MCF 10A (cell line): ENCODE measurements around the gene TCEA2. TPM values are rescaled to one million over a fixed set of nuclear protein-coding genes. Genes with fewer than 3 reads are reported as not detected.

Experiments used
- BruUV-seq: library from RNA; stranded (reverse); fragments of 400-500 nt; replicated peaks from 2 replicates; lab custom pipeline; 2021; lab: Mats Ljungman, UMichigan
- CTCF ChIA-PET: fragments of 300-600 bp; sonication (Branson Sonifier 250); formaldehyde crosslinking; extraction: SDS; loops from one replicate; lab custom pipeline; 2021; ENCODE audit warnings: antibody characterized with exemption, inconsistent platforms; lab: Yijun Ruan, JAX
- POLR2A ChIA-PET: fragments of 300-600, 350-650 bp; sonication (Branson Sonifier 250); formaldehyde crosslinking; extraction: SDS; loops from one replicate; lab custom pipeline; 2020; ENCODE audit warnings: antibody characterized with exemption, inconsistent platforms; lab: Yijun Ruan, JAX
- DNase-seq: peaks from one replicate; pipeline ENCODE4 v3.0.0-alpha.2; 2018; ENCODE audit not compliant: unreplicated experiment
- H3K27ac Mint-ChIP-seq: one replicate; pipeline ENCODE4 v1.8.0; 2022; ENCODE audit warnings: mild to moderate bottlenecking, low read depth, mixed read lengths; ENCODE audit not compliant: unreplicated experiment
- H3K27me3 Mint-ChIP-seq: one replicate; pipeline ENCODE4 v1.8.0; 2022; ENCODE audit warnings: mixed read lengths; ENCODE audit not compliant: insufficient read depth, unreplicated experiment
- H3K36me3 Mint-ChIP-seq: one replicate; pipeline ENCODE4 v1.8.0; 2022; ENCODE audit warnings: mild to moderate bottlenecking, moderate library complexity, mixed read lengths; ENCODE audit not compliant: insufficient read depth, unreplicated experiment
- H3K4me1 Mint-ChIP-seq: one replicate; pipeline ENCODE4 v1.8.0; 2022; ENCODE audit warnings: mixed read lengths; ENCODE audit not compliant: insufficient read depth, unreplicated experiment
- H3K4me3 Mint-ChIP-seq: one replicate; pipeline ENCODE4 v1.8.0; 2022; ENCODE audit warnings: mild to moderate bottlenecking, moderate library complexity, mixed read lengths; ENCODE audit not compliant: unreplicated experiment
- H3K9me3 Mint-ChIP-seq: one replicate; pipeline ENCODE4 v1.8.0; 2022; ENCODE audit warnings: mixed read lengths; ENCODE audit not compliant: unreplicated experiment
- intact Hi-C: fragments of 100-400 bp; cut with micrococcal nuclease; formaldehyde crosslinking; loops from 2 replicates; pipeline ENCODE4 v1.14.1; 2022
- total RNA-seq: library from RNA; stranded (reverse); gene quantifications from 2 replicates; pipeline ENCODE4 v1.2.3, GENCODE V29; 2022
- TF ChIP-seq, protein P1 (sequence below): fragments of 200-600 bp; IDR thresholded peaks from one replicate; pipeline ENCODE4 v1.8.0; 2022; ENCODE audit warnings: antibody characterized with exemption, mild to moderate bottlenecking; ENCODE audit not compliant: unreplicated experiment

The TCEA2 gene
- total RNA-seq, 1 experiment from 2014 or later: 30.8 TPM

DNA sequence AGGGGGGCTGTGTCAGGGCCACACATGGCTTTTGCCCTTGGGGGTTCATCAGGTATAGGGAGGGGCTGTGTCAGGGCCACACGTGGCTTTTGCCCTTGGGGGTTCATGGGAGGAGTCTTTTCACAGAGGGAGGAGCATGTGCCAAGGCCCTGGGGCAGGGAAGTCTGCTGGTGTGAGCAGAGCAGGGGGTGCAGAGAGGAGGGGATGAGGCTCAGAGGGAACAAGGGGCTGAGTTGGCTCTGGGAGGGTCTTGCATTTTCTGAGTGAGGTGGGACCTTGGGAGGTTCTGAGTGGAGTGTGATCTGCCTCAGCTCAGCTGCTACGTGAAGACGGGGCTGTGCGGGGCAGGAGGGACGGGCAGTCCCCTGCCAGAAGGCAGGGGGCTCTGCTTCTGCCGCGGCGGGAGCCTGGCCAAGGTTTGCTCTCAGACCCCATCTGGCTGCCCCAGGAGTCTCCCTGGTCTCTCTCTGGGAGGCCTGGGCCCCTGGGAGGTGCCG, 7.6 kb upstream of the TCEA2 start:
- intact Hi-C loops: no loop called here

GRCh38 chr20:64055893-64056638, 6.9 kb upstream of the TCEA2 start:
- H3K36me3 Mint-ChIP-seq: no peaks in the 10 kb centered on the region
- TF ChIP-seq, protein P1, sequence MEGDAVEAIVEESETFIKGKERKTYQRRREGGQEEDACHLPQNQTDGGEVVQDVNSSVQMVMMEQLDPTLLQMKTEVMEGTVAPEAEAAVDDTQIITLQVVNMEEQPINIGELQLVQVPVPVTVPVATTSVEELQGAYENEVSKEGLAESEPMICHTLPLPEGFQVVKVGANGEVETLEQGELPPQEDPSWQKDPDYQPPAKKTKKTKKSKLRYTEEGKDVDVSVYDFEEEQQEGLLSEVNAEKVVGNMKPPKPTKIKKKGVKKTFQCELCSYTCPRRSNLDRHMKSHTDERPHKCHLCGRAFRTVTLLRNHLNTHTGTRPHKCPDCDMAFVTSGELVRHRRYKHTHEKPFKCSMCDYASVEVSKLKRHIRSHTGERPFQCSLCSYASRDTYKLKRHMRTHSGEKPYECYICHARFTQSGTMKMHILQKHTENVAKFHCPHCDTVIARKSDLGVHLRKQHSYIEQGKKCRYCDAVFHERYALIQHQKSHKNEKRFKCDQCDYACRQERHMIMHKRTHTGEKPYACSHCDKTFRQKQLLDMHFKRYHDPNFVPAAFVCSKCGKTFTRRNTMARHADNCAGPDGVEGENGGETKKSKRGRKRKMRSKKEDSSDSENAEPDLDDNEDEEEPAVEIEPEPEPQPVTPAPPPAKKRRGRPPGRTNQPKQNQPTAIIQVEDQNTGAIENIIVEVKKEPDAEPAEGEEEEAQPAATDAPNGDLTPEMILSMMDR: no peak
- BruUV-seq: no TSS peak
- ChIA-PET CTCF (interaction anchor here (1.2 to 13.7 kb wide), 3 partner anchors 7 to 75 kb away, joined by 4 to 284 read pairs (median 31); partner anchors contain the start of genes C20orf204, PRPF6 and SAMD10), POLR2A (interaction anchor here (0.6 kb wide), 1 partner anchor 742 kb away, joined by 3 read pairs; no protein-coding TSS in a partner anchor)
- peaks cover 13% of the 10 kb centered on the region for H3K4me1 Mint-ChIP-seq
- no peaks in the 10 kb centered on the region for H3K9me3 Mint-ChIP-seq
- peak; percentile 34 for DNase-seq
- H3K27ac Mint-ChIP-seq: no peak overlapping the region
- intact Hi-C loops: no loop called here
- no peaks in the 10 kb centered on the region for H3K27me3 Mint-ChIP-seq
- no peak overlapping the region for H3K4me3 Mint-ChIP-seq

More for the DNA sequence above, 7.6 kb upstream of the TCEA2 start:
- no peaks in the 10 kb centered on the region for H3K27me3 Mint-ChIP-seq
- TF ChIP-seq, protein P1: no peak
- H3K4me1 Mint-ChIP-seq: peaks cover 13% of the 10 kb centered on the region
- H3K27ac Mint-ChIP-seq: no peak overlapping the region
- no peaks in the 10 kb centered on the region for H3K9me3 Mint-ChIP-seq
- no peak overlapping the region for H3K4me3 Mint-ChIP-seq
- BruUV-seq: no TSS peak
- H3K36me3 Mint-ChIP-seq: no peaks in the 10 kb centered on the region
- no peak for DNase-seq
- POLR2A ChIA-PET: interaction anchor here (0.6 to 3.0 kb wide), 4 partner anchors 10 to 742 kb away, joined by 3 to 15 read pairs (median 4); no protein-coding TSS in a partner anchor
- CTCF ChIA-PET: interaction anchor here (0.9 to 13.7 kb wide), 2 partner anchors 15 to 315 kb away, joined by 5 to 284 read pairs; partner anchors contain the start of gene C20orf204

GRCh38 chr20:64056639-64056888, 6.4 kb upstream of the TCEA2 start:
- intact Hi-C loops: no loop called here
- Mint-ChIP-seq H3K4me1 (peaks cover 13% of the 10 kb centered on the region), H3K27me3 (no peaks in the 10 kb centered on the region), H3K4me3 (no peak overlapping the region), H3K36me3 (no peaks in the 10 kb centered on the region), H3K9me3 (no peaks in the 10 kb centered on the region), H3K27ac (no peak overlapping the region)
- BruUV-seq: no TSS peak
- CTCF ChIA-PET: interaction anchor here (0.7 to 13.7 kb wide), 4 partner anchors 8 to 201 kb away, joined by 3 to 284 read pairs (median 18); partner anchors contain the start of genes C20orf204, PRPF6 and SAMD10
- TF ChIP-seq, protein P1: no peak
- POLR2A ChIA-PET: interaction anchor here (1.3 kb wide), 1 partner anchor 76 kb away, joined by 5 read pairs; the partner anchor contains the start of gene PRPF6
- DNase-seq: no peak
